Endothelial cell (in vitro differentiated cells): ENCODE measurements around the gene GPC3. TPM values are rescaled to one million over a fixed set of nuclear protein-coding genes. Genes with fewer than 3 reads are reported as not detected.
"Not testable (repeated sequence)": the region's sequence is repeated elsewhere in the genome, so short reads cannot be mapped to it uniquely, and the experiment has no call there.

Experiments used
- DNase-seq: peaks from one replicate; pipeline ENCODE4 v3.0.0; 2021; ENCODE audit warnings: low spot score
- H3K27ac Mint-ChIP-seq: one replicate; pipeline ENCODE4 v1.8.0; 2021; ENCODE audit warnings: mixed read lengths, inconsistent platforms; ENCODE audit not compliant: unreplicated experiment
- H3K27me3 Mint-ChIP-seq: one replicate; pipeline ENCODE4 v1.8.0; 2021; ENCODE audit warnings: mild to moderate bottlenecking, moderate library complexity, mixed read lengths, inconsistent platforms; ENCODE audit not compliant: unreplicated experiment
- H3K36me3 Mint-ChIP-seq: one replicate; pipeline ENCODE4 v1.8.0; 2021; ENCODE audit warnings: mild to moderate bottlenecking, low read depth, mixed read lengths, inconsistent platforms; ENCODE audit not compliant: unreplicated experiment
- H3K4me1 Mint-ChIP-seq: one replicate; pipeline ENCODE4 v1.8.0; 2021; ENCODE audit warnings: mild to moderate bottlenecking, mixed read lengths, inconsistent platforms; ENCODE audit not compliant: unreplicated experiment
- H3K4me3 Mint-ChIP-seq: one replicate; pipeline ENCODE4 v1.8.0; 2021; ENCODE audit warnings: mild to moderate bottlenecking, mixed read lengths, inconsistent platforms; ENCODE audit not compliant: unreplicated experiment
- H3K9me3 Mint-ChIP-seq: one replicate; pipeline ENCODE4 v1.8.0; 2021; ENCODE audit warnings: mixed read lengths, inconsistent platforms; ENCODE audit not compliant: unreplicated experiment
- CTCF ChIP-seq: fragments of 200-600 bp; sonication (generic); IDR thresholded peaks from one replicate; pipeline ENCODE4 v1.5.0; 2021; ENCODE audit warnings: antibody characterized with exemption; ENCODE audit not compliant: unreplicated experiment
- total RNA-seq: library from RNA; stranded (reverse); fragmentation: NEBNext Ultra II Directional; extraction: Animal tissue kit (Norgen Biotek cat#: 25700); gene quantifications from one replicate; pipeline ENCODE4 v1.2.1, GENCODE V29; 2021; ENCODE audit not compliant: unreplicated experiment

The GPC3 gene
- total RNA-seq, 1 donor from 2014 or later, result 4.7 TPM

- DNase-seq, result no peak
- no peak overlapping the region for H3K4me3 Mint-ChIP-seq
- H3K36me3 Mint-ChIP-seq, result no peaks in the 10 kb centered on the region
- H3K27ac Mint-ChIP-seq, result no peak overlapping the region
- no peaks in the 10 kb centered on the region for H3K27me3 Mint-ChIP-seq
- TF ChIP-seq CTCF, result no peak
- H3K9me3 Mint-ChIP-seq, result no peaks in the 10 kb centered on the region
- peaks cover 19% of the 10 kb centered on the region for H3K4me1 Mint-ChIP-seq
These were observed 10.4 kb upstream of the GPC3 start for GRCh38 chrX:133995759-133996158.

- peaks cover 19% of the 10 kb centered on the region for H3K4me1 Mint-ChIP-seq
- H3K27ac Mint-ChIP-seq, result no peak overlapping the region
- H3K4me3 Mint-ChIP-seq, result no peak overlapping the region
- no peak for TF ChIP-seq CTCF
- no peaks in the 10 kb centered on the region for H3K9me3 Mint-ChIP-seq
- H3K36me3 Mint-ChIP-seq, result no peaks in the 10 kb centered on the region
- H3K27me3 Mint-ChIP-seq, result no peaks in the 10 kb centered on the region
- DNase-seq, result no peak
These were observed 9.2 kb upstream of the GPC3 start for GRCh38 chrX:133994576-133994975.

GRCh38 chrX:133992882-133993281, 7.5 kb upstream of the GPC3 start:
- DNase-seq, result no peak
- Mint-ChIP-seq H3K4me1 (peaks cover 5% of the 10 kb centered on the region), H3K27me3 (peaks cover under 1% of the 10 kb centered on the region), H3K36me3 (no peaks in the 10 kb centered on the region), H3K4me3 (no peak overlapping the region), H3K9me3 (no peaks in the 10 kb centered on the region), H3K27ac (no peak overlapping the region)
- TF ChIP-seq CTCF, result no peak

- no peak for DNase-seq
- no peak overlapping the region for H3K27ac Mint-ChIP-seq
- no peak for TF ChIP-seq CTCF
- no peaks in the 10 kb centered on the region for H3K4me1 Mint-ChIP-seq
- H3K27me3 Mint-ChIP-seq, result peaks cover 1% of the 10 kb centered on the region
- H3K4me3 Mint-ChIP-seq, result no peak overlapping the region
- H3K36me3 Mint-ChIP-seq, result no peaks in the 10 kb centered on the region
- H3K9me3 Mint-ChIP-seq, result no peaks in the 10 kb centered on the region
These were observed 6.4 kb upstream of the GPC3 start for GRCh38 chrX:133991814-133992213.

GRCh38 chrX:133991057-133991456, 5.7 kb upstream of the GPC3 start:
- not testable (repeated sequence) for H3K36me3 Mint-ChIP-seq, H3K4me3 Mint-ChIP-seq, DNase-seq, H3K27ac Mint-ChIP-seq, H3K9me3 Mint-ChIP-seq, H3K4me1 Mint-ChIP-seq, H3K27me3 Mint-ChIP-seq

- Mint-ChIP-seq H3K4me1 (no peaks in the 10 kb centered on the region), H3K27ac (no peak overlapping the region), H3K36me3 (no peaks in the 10 kb centered on the region), H3K9me3 (no peaks in the 10 kb centered on the region), H3K27me3 (peaks cover 1% of the 10 kb centered on the region), H3K4me3 (no peak overlapping the region)
- DNase-seq, result no peak
- no peak for TF ChIP-seq CTCF
These were observed 4.6 kb upstream of the GPC3 start for GRCh38 chrX:133989993-133990392.
